Pericardium fibroblast (primary cell): ENCODE results near the gene CRTAP. TPM values are rescaled to one million over a fixed set of nuclear protein-coding genes. Genes with fewer than 3 reads are reported as not detected.

Experiments
- total RNA-seq: library from RNA; depleted of rRNA; stranded (reverse); fragments of >200 nt; gene quantifications from 2 replicates; pipeline ENCODE4 v1.2.3, GENCODE V29; 2015

The CRTAP gene
- 420 and 609 TPM in 2 replicates for total RNA-seq

DNA sequence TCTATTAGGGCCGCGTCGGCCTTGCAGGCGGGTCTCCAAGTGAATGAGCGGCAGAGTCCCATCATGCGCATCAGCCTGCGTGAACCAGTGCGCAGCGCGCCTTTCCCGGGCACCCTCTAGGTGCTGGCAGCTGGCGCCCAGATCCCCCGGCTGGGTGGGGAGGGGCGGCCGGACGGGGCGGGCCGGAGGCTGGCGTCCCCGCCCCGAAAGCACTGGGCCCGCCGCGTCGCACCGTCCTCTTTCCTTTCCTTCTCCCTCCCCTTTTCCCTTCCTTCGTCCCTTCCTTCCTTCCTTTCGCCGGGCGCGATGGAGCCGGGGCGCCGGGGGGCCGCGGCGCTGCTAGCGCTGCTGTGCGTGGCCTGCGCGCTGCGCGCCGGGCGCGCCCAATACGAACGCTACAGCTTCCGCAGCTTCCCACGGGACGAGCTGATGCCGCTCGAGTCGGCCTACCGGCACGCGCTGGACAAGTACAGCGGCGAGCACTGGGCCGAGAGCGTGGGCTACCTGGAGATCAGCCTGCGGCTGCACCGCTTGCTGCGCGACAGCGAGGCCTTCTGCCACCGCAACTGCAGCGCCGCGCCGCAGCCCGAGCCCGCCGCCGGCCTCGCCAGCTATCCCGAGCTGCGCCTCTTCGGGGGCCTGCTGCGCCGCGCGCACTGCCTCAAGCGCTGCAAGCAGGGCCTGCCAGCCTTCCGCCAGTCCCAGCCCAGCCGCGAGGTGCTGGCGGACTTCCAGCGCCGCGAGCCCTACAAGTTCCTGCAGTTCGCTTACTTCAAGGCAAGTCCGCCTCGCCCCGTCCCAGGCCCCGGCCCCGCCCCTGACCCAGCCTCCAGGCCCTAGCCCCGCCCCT lies at the start of gene CRTAP:
TSS of gene CRTAP (plus strand) at position 243 of the 850 bp plus-strand sequence. CDS start at position 307, 64 bp downstream.

Other genes with a start within 250 kb of the CRTAP start
- gene CCR4, start 162.4 kb upstream of the CRTAP start, total RNA-seq: under 0.01 TPM in 1 of 2 replicates, not detected in the other
- gene GLB1, start 16.9 kb upstream of the CRTAP start, total RNA-seq: 85.7 and 109 TPM in 2 replicates
- gene TMPPE, start 16.9 kb upstream of the CRTAP start, total RNA-seq: 3.3 and 4.5 TPM in 2 replicates
- gene SUSD5, start 104.8 kb downstream of the CRTAP start, total RNA-seq: 4.0 and 4.8 TPM in 2 replicates
- 6.7 and 13.1 TPM in 2 replicates for gene FBXL2, start 163.4 kb downstream of the CRTAP start, total RNA-seq